HEK293 (cell line): ENCODE results near the gene MPPED1.

ENCODE experiments used
- CTCF ChIP-seq: fragments of 450-650 bp; formaldehyde crosslinking; IDR thresholded peaks from 2 replicates; pipeline ENCODE4 v1.5.1; 2016; ENCODE audit warnings: missing biosample characterization, missing genetic modification characterization
- ELK4 ChIP-seq: IDR thresholded peaks from 2 replicates; pipeline ENCODE4 v1.6.1; 2011; ENCODE audit warnings: mild to moderate bottlenecking, low read depth, low read length, borderline replicate concordance

GRCh38 chr22:43516386-43516785 is 104.6 kb downstream of the MPPED1 start:
- no peak for TF ChIP-seq CTCF (tag by site-specific recombination)
- no peak for TF ChIP-seq ELK4
